Endothelial cell of umbilical vein (primary cell): ENCODE results near the gene CD86.

Experiments
- CTCF ChIP-seq, 2 donors: IDR thresholded peaks; 1 replicate in 1 of 2; 2 replicates in 1 of 2; pipeline ENCODE4 v1.5.1; 2011; ENCODE audit warnings: low read length in 2 of 2, mild to moderate bottlenecking in 2 of 2, moderate library complexity in 2 of 2, control low read depth in 1 of 2, inconsistent platforms in 1 of 2, low read depth in 1 of 2; ENCODE audit not compliant: insufficient read depth in 1 of 2; ENCODE audit errors: extremely low read depth in 1 of 2
- JUN ChIP-seq: IDR thresholded peaks from 2 replicates; pipeline ENCODE4 v1.6.1; 2011; ENCODE audit warnings: borderline replicate concordance, low read depth; ENCODE audit not compliant: insufficient read length, insufficient read depth
- MAX ChIP-seq: IDR thresholded peaks from 2 replicates; pipeline ENCODE4 v1.6.1; 2011; ENCODE audit not compliant: insufficient read depth, insufficient read length
- POLR2A ChIP-seq: IDR thresholded peaks from 2 replicates; pipeline ENCODE4 v1.6.1; 2012; ENCODE audit warnings: low read depth, mild to moderate bottlenecking, control low read depth, low read length
- POLR2AphosphoS5 ChIP-seq: IDR thresholded peaks from 2 replicates; pipeline ENCODE4 v1.6.1; 2012; ENCODE audit warnings: low read depth, mild to moderate bottlenecking, control low read depth, low read length, moderate library complexity; ENCODE audit not compliant: insufficient read depth

- TF ChIP-seq CTCF (IDR thresholded peaks at IDR 0.05; ENCODE audit: extremely low read depth in 1 of 2, insufficient read depth in 1 of 2, low read depth in 1 of 2, low read length in 2 of 2) (no peak), POLR2AphosphoS5 (no peak), JUN (no peak), POLR2A (no peak), MAX (no peak)
These were observed 12.0 kb downstream of the CD86 start for GRCh38 chr3:122067214-122067550.
